HG03159 (cell line): ENCODE measurements around the gene DOCK1.

Experiments
- ATAC-seq: cut with Tn5 transposase; IDR thresholded peaks from one replicate; pipeline ENCODE4 v1.9.1; 2021; ENCODE audit warnings: mild to moderate bottlenecking, moderate library complexity; ENCODE audit not compliant: unreplicated experiment

DOCK1 gene

GRCh38 chr10:127198307-127198706 is 293.1 kb downstream of the DOCK1 start:
- ATAC-seq: no peak

DNA sequence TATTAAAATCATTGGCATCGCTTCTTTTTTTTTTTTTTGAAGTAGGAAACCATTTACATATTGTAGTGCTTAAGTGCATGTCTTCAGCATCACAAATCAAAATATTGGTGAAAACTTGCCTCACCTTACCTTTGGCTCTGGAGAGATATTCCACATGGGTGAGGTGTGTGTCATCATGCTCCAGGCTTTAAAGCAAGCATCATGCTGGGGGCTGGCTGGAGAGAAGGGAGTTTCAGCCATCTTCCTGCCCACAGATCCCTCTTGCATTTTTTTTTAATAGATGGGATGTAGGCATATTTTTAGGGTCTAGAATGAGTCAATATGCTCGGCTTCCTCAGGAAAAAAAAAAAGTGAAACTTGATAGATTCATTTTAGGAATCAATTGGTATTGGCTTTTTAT is 293.5 kb downstream of the DOCK1 start:
- ATAC-seq: no peak

GRCh38 chr10:127200646-127201045 is 295.4 kb downstream of the DOCK1 start:
- no peak for ATAC-seq

DNA sequence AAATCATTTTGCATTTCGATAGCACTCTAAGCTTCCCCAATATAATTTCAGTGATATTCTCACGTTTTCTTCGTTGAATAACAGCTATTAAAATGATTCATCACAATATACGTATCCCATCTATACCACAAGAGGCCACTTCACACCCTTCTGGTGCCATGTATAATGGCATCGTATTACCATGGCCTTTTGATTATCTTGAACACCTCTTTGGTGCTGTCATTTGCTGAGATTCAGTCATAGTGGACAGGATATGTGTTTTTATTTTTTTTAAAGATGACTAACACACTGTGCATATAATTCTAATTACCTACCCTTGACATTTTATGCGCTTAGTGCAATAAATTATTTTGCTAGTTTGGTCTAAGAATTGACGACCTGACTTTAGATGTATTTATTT is 297.8 kb downstream of the DOCK1 start:
- ATAC-seq: no peak

GRCh38 chr10:127207081-127207480 is 301.9 kb downstream of the DOCK1 start:
- no peak for ATAC-seq

DNA sequence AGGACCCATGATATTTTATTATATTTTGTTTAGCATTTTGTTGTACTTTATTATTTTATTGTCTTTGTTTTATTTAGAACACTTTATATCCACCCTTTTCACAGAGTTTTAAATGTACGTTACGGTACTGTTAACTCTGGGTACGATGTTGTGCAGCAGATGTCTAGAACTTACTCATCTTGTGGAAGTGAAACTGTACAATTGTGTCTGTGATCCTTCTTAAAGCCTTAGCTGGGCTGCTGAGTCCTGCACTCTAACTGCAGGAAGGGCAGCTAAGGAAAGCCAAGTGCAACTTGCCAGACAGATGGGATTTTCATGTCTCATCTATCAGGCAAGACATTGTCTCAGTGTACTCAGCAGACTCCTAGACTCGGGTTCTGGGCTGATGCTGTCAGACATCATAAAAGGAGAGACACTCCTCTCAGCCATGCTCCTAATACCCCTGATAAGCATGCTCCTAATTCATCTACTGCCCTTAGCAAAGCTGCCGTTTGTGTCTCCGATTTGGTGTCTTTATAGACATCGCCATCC is 305.8 kb downstream of the DOCK1 start:
- ATAC-seq: no peak

- no peak for ATAC-seq
These were observed 310.6 kb downstream of the DOCK1 start for GRCh38 chr10:127215866-127216265.

GRCh38 chr10:127216274-127216673 is 311.0 kb downstream of the DOCK1 start:
- ATAC-seq: no peak

DNA sequence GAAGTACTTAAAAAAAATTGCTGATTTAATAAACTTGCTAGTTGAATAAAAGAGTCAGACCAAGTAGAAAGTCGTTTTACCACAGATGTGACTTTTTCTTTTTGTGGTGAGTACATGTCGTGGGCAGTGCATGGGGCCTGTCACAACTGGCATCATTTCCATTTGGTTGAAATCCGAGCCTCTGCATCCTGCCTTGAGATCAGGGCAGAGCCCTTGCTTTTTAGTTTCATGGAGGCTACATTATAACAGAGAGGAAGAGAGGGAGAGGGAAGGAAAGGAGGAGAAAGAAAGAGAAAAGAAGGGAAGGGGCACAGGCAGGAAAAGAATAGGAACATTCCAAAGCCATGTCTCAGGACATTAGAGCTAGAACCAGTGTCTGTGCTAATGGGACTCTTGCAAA is 311.6 kb downstream of the DOCK1 start:
- no peak for ATAC-seq

- no peak for ATAC-seq
These were observed 313.4 kb downstream of the DOCK1 start for GRCh38 chr10:127218658-127219057.

- ATAC-seq: no peak
These were observed 316.1 kb downstream of the DOCK1 start for GRCh38 chr10:127221281-127221680.

DNA sequence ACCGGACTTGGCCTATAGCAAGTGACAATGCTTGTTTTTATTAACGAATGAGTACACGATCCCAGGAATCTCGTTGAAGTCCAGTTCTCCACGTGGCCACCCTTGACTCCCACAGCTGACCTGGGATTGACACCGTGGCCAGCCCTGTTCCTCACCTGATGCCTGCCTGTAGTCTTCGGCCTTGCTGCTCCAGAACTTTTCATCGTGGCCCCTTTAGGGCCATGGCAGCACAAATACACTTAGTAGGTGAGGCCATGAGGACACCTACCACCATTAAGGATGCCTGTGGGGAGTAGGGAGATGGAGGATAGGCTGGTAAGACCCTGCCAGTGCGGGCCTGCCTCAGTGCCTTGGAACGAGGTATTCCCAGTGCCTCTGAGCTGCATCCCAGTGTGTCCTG is 321.8 kb downstream of the DOCK1 start:
- no peak for ATAC-seq

DNA sequence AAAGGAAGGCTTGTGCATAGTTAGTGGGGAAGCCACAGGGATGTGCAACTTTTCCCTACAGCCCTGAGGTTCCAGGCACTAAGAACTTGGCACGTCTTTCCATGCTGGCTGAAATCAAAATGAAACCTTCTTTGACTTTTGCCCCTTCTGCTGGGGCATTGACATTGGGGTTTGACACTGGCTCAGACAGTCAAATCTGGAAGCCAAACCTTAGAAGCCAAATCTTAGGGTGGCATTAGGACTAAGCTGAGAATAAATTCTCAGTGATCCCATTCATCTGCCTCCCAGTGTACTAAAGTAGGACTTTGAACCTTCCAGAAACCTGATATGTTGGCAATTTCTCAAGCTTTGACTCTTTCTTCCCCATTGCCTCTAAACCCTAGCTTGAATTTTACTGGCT is 322.4 kb downstream of the DOCK1 start:
- no peak for ATAC-seq

- no peak for ATAC-seq
These were observed 323.1 kb downstream of the DOCK1 start for GRCh38 chr10:127228195-127228787.

- ATAC-seq: no peak
These were observed 329.1 kb downstream of the DOCK1 start for GRCh38 chr10:127234306-127234800.

DNA sequence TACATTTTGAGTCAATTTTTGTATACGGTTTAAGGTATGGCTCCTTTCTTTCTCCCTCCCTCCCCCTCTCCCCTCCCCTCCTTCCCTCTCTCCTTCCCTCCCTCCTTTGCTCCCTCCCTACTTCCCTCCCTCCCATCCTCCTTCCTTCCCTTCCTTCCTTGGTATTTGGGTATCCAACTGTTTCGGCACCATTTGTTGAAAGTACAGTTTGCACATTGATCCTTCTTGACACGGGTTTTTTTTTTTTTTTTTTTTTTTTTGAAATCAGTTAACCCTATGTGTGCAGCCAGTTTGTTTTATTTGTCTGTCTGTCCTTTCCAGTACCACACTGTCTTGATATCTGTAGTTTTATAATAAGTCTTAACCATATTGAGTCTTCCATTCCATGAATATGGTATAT is 331.0 kb downstream of the DOCK1 start:
- no peak for ATAC-seq

DNA sequence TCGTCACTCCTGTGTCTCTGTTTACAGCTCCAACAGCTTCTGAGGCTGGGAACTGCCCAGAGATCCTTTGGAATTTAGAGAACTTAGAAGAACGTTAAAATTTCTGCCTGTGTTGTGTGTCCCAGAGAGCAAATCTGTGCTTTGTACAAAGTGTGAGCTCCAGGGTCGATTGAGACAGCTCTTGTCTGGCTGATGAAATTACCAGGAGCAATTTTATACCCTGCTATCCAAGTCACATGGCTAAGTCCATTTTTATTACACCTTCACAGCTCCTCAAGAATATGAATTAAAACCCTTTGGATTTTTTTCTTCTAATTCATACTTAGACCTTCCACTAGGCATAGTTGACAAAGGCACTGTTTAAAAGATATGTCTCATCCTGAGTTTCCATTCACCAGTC is 337.7 kb downstream of the DOCK1 start:
- no peak for ATAC-seq

DNA sequence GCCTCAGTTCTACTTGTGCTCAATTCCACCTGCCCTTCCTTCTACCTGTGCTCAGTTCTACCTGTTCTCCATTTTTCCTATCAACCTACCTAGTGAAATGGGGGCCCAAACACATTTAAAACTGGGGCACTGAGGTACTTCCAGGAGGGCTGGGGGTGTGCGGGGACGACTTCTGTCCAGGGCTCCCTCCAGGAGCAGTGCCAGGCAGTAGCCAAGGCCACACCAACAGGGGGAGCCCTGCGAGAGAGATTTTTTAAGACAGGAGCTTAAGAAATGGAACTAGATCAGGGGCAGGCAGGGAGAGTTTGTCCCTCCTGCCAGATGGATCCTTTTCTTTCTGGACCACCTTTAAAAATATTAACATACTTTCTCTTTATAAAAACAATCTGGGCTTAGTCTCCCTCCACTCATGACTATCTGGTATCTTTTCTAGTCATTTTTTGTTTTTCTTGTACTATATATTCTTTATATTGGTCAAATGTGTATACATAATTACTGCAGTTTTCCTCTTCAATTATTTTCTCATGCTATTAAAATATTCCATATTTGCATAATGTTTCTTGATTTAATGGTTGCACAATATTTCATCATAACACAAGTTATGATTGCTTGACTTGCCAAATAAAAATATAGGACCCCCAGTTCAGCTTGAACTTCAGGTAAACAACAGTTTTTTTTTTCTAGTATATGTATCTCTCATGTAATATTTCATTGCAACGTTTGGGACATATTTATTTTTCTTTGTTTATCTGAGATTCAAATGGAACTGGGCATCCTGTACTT is 338.5 kb downstream of the DOCK1 start:
- ATAC-seq: no peak

GRCh38 chr10:127245456-127245855 is 340.2 kb downstream of the DOCK1 start:
- no peak for ATAC-seq

GRCh38 chr10:127250031-127250430 is 344.8 kb downstream of the DOCK1 start:
- no peak for ATAC-seq

GRCh38 chr10:127252818-127253217 is 347.6 kb downstream of the DOCK1 start:
- ATAC-seq: no peak

DNA sequence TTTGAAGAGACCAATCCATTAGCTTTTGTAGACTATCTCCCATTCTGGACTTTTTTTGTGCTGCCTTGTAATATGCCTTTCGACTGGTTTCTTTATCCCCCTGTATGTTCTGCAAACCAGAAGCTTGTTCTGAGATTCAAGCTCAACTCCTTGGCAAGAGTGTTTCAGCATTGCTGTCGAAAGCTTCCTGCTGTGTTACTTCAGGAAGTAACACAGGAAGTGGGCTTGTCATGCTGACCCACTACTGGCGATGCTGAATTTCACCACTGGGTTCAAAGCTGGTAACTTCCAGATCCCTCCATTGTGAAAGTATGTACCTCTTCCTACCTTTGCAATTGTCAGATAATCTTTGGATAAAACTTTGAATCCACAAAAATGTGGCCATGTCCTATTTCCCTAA is 349.0 kb downstream of the DOCK1 start:
- ATAC-seq: no peak
